ENCODE results near the gene BICD1.

The BICD1 gene

GRCh38 chr12:32205731-32206130, 99.1 kb downstream of the BICD1 start:
- no peak for DNase-seq (ENCODE audit: low spot score)
- no peak for TF ChIP-seq CTCF (IDR thresholded peaks at IDR 0.05; ENCODE audit: extremely low read depth, missing control alignments)

- DNase-seq (ENCODE audit: low spot score) = no peak
- TF ChIP-seq CTCF (IDR thresholded peaks at IDR 0.05; ENCODE audit: extremely low read depth, missing control alignments) = no peak
These were observed 101.7 kb downstream of the BICD1 start for GRCh38 chr12:32208355-32208754.

GRCh38 chr12:32211066-32211899, 104.6 kb downstream of the BICD1 start:
- TF ChIP-seq CTCF (IDR thresholded peaks at IDR 0.05; ENCODE audit: extremely low read depth, missing control alignments) = no peak
- DNase-seq (ENCODE audit: low spot score) = no peak

- no peak for DNase-seq (ENCODE audit: low spot score)
- no peak for TF ChIP-seq CTCF (IDR thresholded peaks at IDR 0.05; ENCODE audit: extremely low read depth, missing control alignments)
These were observed 105.2 kb downstream of the BICD1 start for GRCh38 chr12:32211900-32212156.

- no peak for TF ChIP-seq CTCF (IDR thresholded peaks at IDR 0.05; ENCODE audit: extremely low read depth, missing control alignments)
- no peak for DNase-seq (ENCODE audit: low spot score)
These were observed 108.1 kb downstream of the BICD1 start for GRCh38 chr12:32214723-32215122.

GRCh38 chr12:32217354-32218310, 111.0 kb downstream of the BICD1 start:
- no peak for DNase-seq (ENCODE audit: low spot score)
- TF ChIP-seq CTCF (IDR thresholded peaks at IDR 0.05; ENCODE audit: extremely low read depth, missing control alignments) = no peak

GRCh38 chr12:32223941-32224340, 117.3 kb downstream of the BICD1 start:
- no peak for TF ChIP-seq CTCF (IDR thresholded peaks at IDR 0.05; ENCODE audit: extremely low read depth, missing control alignments)
- DNase-seq (ENCODE audit: low spot score) = no peak
